ENCODE data around the gene ZNF429. TPM values are rescaled to one million over a fixed set of nuclear protein-coding genes. Genes with fewer than 3 reads are reported as not detected.
A peak's percentile ranks its signal among the peaks of the same experiment; 100 is the strongest.

Gene ZNF429
- total RNA-seq, 1 donor from 2014 or later = 14.0 TPM

GRCh38 chr19:21568816-21569493 is 63.6 kb downstream of the ZNF429 start:
- DNase-seq = peak; percentile 85
- intact Hi-C loops (cut with DNase I) = no loop called here
- Histone ChIP-seq H3K27ac (peak overlapping the region; percentile 79), H3K27me3 (no peaks in the 10 kb centered on the region), H3K4me3 (peak overlapping the region; percentile 53), H3K36me3 (no peaks in the 10 kb centered on the region), H3K4me1 (peaks cover 3% of the 10 kb centered on the region), H3K9me3 (no peaks in the 10 kb centered on the region)
- ATAC-seq = peak; percentile 98
- TF ChIP-seq CTCF (IDR thresholded peaks at IDR 0.05) = no peak

GRCh38 chr19:21569494-21569865 is 64.1 kb downstream of the ZNF429 start:
- Histone ChIP-seq H3K4me3 (peak overlapping the region; percentile 53), H3K27me3 (no peaks in the 10 kb centered on the region), H3K36me3 (no peaks in the 10 kb centered on the region), H3K9me3 (no peaks in the 10 kb centered on the region), H3K27ac (peak overlapping the region; percentile 79), H3K4me1 (peaks cover 3% of the 10 kb centered on the region)
- ATAC-seq (peak; percentile 12), DNase-seq (peak; percentile 80)
- TF ChIP-seq CTCF (IDR thresholded peaks at IDR 0.05) = no peak
- intact Hi-C loops (cut with DNase I) = no loop called here

GRCh38 chr19:21571316-21571715 is 65.9 kb downstream of the ZNF429 start:
- no peaks in the 10 kb centered on the region for H3K27me3 ChIP-seq
- intact Hi-C loops (cut with DNase I) = no loop called here
- ATAC-seq = no peak

GRCh38 chr19:21574607-21575006 is 69.2 kb downstream of the ZNF429 start:
- TF ChIP-seq CTCF (IDR thresholded peaks at IDR 0.05) = no peak
- Histone ChIP-seq H3K36me3 (no peaks in the 10 kb centered on the region), H3K4me3 (no peak overlapping the region), H3K9me3 (no peaks in the 10 kb centered on the region), H3K27ac (no peak overlapping the region), H3K27me3 (no peaks in the 10 kb centered on the region), H3K4me1 (no peaks in the 10 kb centered on the region)
- no peak for DNase-seq
- ATAC-seq = no peak
- intact Hi-C loops (cut with DNase I) = no loop called here

More at GRCh38 chr19:21571316-21571715, 65.9 kb downstream of the ZNF429 start:
- Histone ChIP-seq H3K27ac (no peak overlapping the region), H3K9me3 (no peaks in the 10 kb centered on the region), H3K4me1 (peaks cover 3% of the 10 kb centered on the region), H3K36me3 (no peaks in the 10 kb centered on the region), H3K4me3 (no peak overlapping the region)
- DNase-seq = no peak
- no peak for TF ChIP-seq CTCF (IDR thresholded peaks at IDR 0.05)

DNA sequence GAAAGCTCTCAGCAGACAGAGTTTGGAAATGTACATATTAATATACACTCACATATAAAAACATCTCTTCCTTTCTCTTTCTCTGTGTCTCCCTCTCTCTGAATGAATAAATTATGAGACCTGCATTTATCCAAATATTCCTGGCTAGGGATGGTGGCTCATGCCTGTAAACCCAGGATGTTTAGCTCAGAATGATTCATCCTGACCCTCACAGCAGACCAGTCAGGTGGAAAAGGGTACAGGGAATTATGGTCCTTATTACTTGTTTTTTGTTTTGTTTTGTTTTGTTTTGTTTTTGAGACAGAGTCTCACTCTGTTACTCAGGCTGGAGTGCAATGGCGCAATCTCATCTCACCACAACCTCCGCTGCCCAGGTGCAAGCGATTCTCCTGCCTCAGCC is 71.1 kb downstream of the ZNF429 start:
- intact Hi-C loops (cut with DNase I) = no loop called here
- no peaks in the 10 kb centered on the region for H3K4me1 ChIP-seq
- no peak overlapping the region for H3K4me3 ChIP-seq
- ATAC-seq (no peak), DNase-seq (no peak)
- TF ChIP-seq CTCF (IDR thresholded peaks at IDR 0.05) = no peak
- no peaks in the 10 kb centered on the region for H3K27me3 ChIP-seq
- peaks cover 5% of the 10 kb centered on the region for H3K9me3 ChIP-seq
- no peaks in the 10 kb centered on the region for H3K36me3 ChIP-seq
- no peak overlapping the region for H3K27ac ChIP-seq

GRCh38 chr19:21580101-21580500 is 74.7 kb downstream of the ZNF429 start:
- H3K4me1 ChIP-seq = no peaks in the 10 kb centered on the region
- intact Hi-C loops (cut with DNase I) = no loop called here
- no peak for DNase-seq
- peaks cover 5% of the 10 kb centered on the region for H3K9me3 ChIP-seq
- H3K4me3 ChIP-seq = no peak overlapping the region
- H3K27ac ChIP-seq = no peak overlapping the region
- H3K36me3 ChIP-seq = no peaks in the 10 kb centered on the region
- ATAC-seq = no peak
- no peaks in the 10 kb centered on the region for H3K27me3 ChIP-seq
- no peak for TF ChIP-seq CTCF (IDR thresholded peaks at IDR 0.05)

Measured in upper lobe of right lung (tissue), 1 donor.